Body of pancreas (tissue), 4 donors: ENCODE data around the gene RFPL2. TPM values are rescaled to one million over a fixed set of nuclear protein-coding genes. Genes with fewer than 3 reads are reported as not detected.

Experiments
- ATAC-seq: fragments of 150-250 bp; one replicate; pipeline ENCODE4 v1.9.1; 2016
- DNase-seq, 4 donors: peaks; one replicate each; pipeline ENCODE4 v3.0.0-alpha.2; 2019
- H3K27ac ChIP-seq, 4 donors: fragments of 200-600 bp; sonication (generic); 1 replicate in 3 of 4; 2 replicates in 1 of 4; pipeline versions ENCODE4 v1.5.1 to v1.6.1; 2016 to 2019; ENCODE audit warnings: mild to moderate bottlenecking in 1 of 4, mixed read lengths in 1 of 4, moderate library complexity in 1 of 4
- H3K27me3 ChIP-seq, 2 donors: fragments of 200-600 bp; sonication (generic); one replicate each; pipeline ENCODE4 v1.6.0; 2016; ENCODE audit warnings: mild to moderate bottlenecking in 1 of 2
- H3K36me3 ChIP-seq, 2 donors: fragments of 200-600 bp; sonication (generic); replicated peaks in 1 of 2; 2 replicates each; pipeline ENCODE4 v1.5.1; 2016; ENCODE audit warnings: low read depth in 2 of 2; ENCODE audit not compliant: insufficient read depth in 1 of 2
- H3K4me1 ChIP-seq: fragments of 200-600 bp; sonication (generic); one replicate; pipeline ENCODE4 v1.6.0; 2016
- H3K4me3 ChIP-seq, 2 donors: fragments of 200-600 bp; sonication (generic); 1 replicate in 1 of 2; 2 replicates in 1 of 2; pipeline ENCODE4 v1.5.1; 2016 to 2019
- H3K9me3 ChIP-seq, 3 donors: fragments of 200-600 bp; sonication (generic); 1 replicate in 2 of 3; 2 replicates in 1 of 3; pipeline ENCODE4 v1.5.1; 2016
- CTCF ChIP-seq, 7 experiments: fragments of 450-650 bp in 4 of 7; fragments of 200-600 bp in 3 of 7; sonication (generic) in 3 of 7; IDR thresholded peaks; one replicate each; pipeline ENCODE4 v1.5.1; 2016 to 2019; ENCODE audit warnings: antibody characterized with exemption in 7 of 7
- POLR2A ChIP-seq, 3 donors: fragments of 450-650 bp; IDR thresholded peaks; one replicate each; pipeline ENCODE4 v1.6.1; 2016; ENCODE audit warnings: antibody characterized with exemption in 3 of 3, mild to moderate bottlenecking in 2 of 3
- WGBS, 2 donors: methylation state at CpG; one replicate each; pipeline ENCODE4 v1.1.5; 2017; 5-methylcytosine and 5-hydroxymethylcytosine counted together
- intact Hi-C: fragments of 100-400 bp; cut with DNase I; formaldehyde crosslinking; loops from one replicate; pipeline ENCODE4 v1.15.1; 2023
- total RNA-seq, 2 donors: library from RNA; depleted of rRNA; stranded (reverse); fragments of >200 nt; gene quantifications; one replicate each; pipeline ENCODE4 v1.1.0, GENCODE V29; 2016

The RFPL2 gene
- total RNA-seq, 2 donors from 2014 or later: not detected

DNA sequence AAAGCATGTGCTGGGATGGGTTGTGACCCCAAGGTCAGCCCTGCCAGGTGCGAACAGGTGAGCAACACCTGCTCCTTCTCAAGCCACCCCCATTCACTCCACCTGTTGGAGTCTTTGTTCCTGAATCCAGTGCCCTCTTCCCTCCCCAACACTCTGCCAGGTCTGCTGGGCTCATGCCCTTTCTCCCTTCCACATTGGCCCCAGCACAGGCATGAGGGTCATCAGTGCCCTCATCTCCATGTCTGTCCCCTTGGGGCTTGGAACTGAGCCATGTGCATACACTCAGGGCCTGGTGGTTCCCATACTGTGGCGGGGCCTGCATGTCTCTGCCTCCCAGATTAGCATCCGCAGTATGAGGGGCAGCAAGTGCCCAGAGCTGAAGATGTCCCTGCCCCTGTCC lies 19.1 kb downstream of the RFPL2 start:
- Histone ChIP-seq H3K36me3 (no peaks in the 10 kb centered on the region), H3K4me1 (no peaks in the 10 kb centered on the region), H3K27me3 (no peaks in the 10 kb centered on the region), H3K27ac (no peak overlapping the region), H3K9me3 (no peaks in the 10 kb centered on the region), H3K4me3 (no peak overlapping the region)
- no peak for ATAC-seq
- intact Hi-C loops: no loop called here
- 65 to 87% methylated on average over 2 to 3 of the region's 3 CpGs for WGBS, 2 donors
- TF ChIP-seq CTCF (IDR thresholded peaks at IDR 0.05): no peak
- no peak for TF ChIP-seq POLR2A (IDR thresholded peaks at IDR 0.05)
- no peak for DNase-seq

DNA sequence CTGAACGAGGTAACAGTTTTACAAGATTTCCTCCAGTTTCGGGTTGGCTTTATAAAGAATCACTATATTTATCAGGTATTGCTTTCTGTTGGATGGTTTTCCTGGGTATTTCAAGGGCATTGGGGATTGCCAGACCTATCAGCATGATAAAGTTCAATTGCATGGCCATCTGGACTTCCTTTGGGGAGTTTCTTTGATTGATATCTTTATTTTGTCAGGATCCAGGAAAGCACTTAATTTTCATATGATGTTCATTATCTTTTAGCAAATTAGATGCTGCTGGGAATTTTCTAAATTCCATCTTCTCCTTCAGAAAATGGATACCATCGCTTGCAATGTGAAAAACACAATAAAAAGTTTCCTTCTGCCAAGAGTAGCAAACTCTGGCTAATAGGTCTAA lies 21.2 kb downstream of the RFPL2 start:
- DNase-seq (no peak), ATAC-seq (no peak)
- Histone ChIP-seq H3K4me3 (no peak overlapping the region), H3K27me3 (no peaks in the 10 kb centered on the region), H3K27ac (no peak overlapping the region), H3K36me3 (no peaks in the 10 kb centered on the region), H3K4me1 (no peaks in the 10 kb centered on the region), H3K9me3 (no peaks in the 10 kb centered on the region)
- intact Hi-C loops: no loop called here
- TF ChIP-seq CTCF (IDR thresholded peaks at IDR 0.05): no peak
- no peak for TF ChIP-seq POLR2A (IDR thresholded peaks at IDR 0.05)
- 60 to 66% methylated on average over 3 of the region's 3 CpGs for WGBS, 2 donors

DNA sequence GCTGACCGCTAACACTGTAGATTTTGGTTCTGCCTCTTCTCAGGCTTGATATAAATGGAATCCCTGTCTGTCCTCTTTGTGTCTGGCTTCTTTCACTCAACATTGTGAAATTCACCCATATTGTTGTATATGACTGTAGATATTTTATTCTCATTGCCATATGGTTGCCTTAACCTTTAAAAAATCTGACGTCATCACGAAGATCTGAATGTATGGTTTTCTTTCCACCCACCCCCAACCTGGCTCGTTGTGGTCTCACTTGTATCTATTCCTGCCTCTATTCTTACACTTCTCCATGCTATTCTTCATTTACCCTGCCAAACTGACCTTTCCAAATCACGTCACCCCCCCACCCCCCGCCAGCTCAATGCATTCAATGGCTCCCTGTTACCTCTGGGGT lies 23.8 kb downstream of the RFPL2 start:
- Histone ChIP-seq H3K27me3 (no peaks in the 10 kb centered on the region), H3K36me3 (no peaks in the 10 kb centered on the region), H3K4me3 (no peak overlapping the region), H3K9me3 (no peaks in the 10 kb centered on the region), H3K4me1 (peaks cover 2% of the 10 kb centered on the region), H3K27ac (no peak overlapping the region)
- TF ChIP-seq CTCF (IDR thresholded peaks at IDR 0.05): no peak
- TF ChIP-seq POLR2A (IDR thresholded peaks at IDR 0.05): no peak
- intact Hi-C loops: no loop called here
- ATAC-seq (no peak), DNase-seq (no peak)
- 58 to 69% methylated on average over 6 of the region's 6 CpGs for WGBS, 2 donors

DNA sequence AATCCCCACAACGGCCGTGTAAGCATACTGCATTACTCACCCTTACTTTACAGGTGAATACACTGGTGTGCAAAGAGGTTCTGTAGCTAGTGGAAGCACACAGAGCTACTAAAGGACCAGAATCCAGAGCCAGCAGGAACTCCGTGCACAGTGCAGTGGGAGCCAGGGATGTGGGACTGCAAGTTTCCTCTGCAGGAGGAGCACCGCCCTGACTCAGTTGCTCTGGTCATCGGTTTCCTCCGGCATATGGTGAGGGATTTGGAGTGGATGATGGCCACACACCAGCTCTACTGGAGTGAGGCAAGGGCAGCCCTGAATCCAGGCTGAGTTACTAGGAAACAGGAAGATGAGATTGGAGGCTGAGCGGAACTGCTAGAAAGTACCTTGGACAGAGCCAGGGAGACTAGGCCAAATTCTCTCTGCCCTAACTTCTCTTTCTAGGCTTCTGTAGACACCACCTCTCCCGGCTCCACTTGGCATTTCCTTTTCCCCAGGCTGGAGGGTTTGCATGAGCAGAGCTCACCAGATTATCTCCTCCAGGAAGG lies 27.6 kb downstream of the RFPL2 start:
- 75 to 89% methylated on average over 6 to 8 of the region's 8 CpGs for WGBS, 2 donors
- no peak overlapping the region for H3K4me3 ChIP-seq
- H3K4me1 ChIP-seq: peaks cover 7% of the 10 kb centered on the region
- no peaks in the 10 kb centered on the region for H3K36me3 ChIP-seq
- intact Hi-C loops: no loop called here
- TF ChIP-seq CTCF (IDR thresholded peaks at IDR 0.05) (no peak), POLR2A (IDR thresholded peaks at IDR 0.05) (no peak)
- no peaks in the 10 kb centered on the region for H3K27me3 ChIP-seq
- ATAC-seq (no peak), DNase-seq (no peak)
- no peaks in the 10 kb centered on the region for H3K9me3 ChIP-seq
- H3K27ac ChIP-seq: no peak overlapping the region
